Neural progenitor cell (in vitro differentiated cells): Measurements from ENCODE around the gene DNER.

ENCODE experiments used
- EZH2phosphoT487 ChIP-seq: fragments of 200-600 bp; sonication (generic); IDR thresholded peaks from 2 replicates; pipeline ENCODE4 v1.6.1; 2017; ENCODE audit warnings: antibody characterized with exemption
- TF ChIP-seq, protein P1 (sequence below): fragments of 200-600 bp; sonication (generic); IDR thresholded peaks from 2 replicates; pipeline ENCODE4 v1.5.1; 2017; ENCODE audit warnings: antibody characterized with exemption, mild to moderate bottlenecking

DNA sequence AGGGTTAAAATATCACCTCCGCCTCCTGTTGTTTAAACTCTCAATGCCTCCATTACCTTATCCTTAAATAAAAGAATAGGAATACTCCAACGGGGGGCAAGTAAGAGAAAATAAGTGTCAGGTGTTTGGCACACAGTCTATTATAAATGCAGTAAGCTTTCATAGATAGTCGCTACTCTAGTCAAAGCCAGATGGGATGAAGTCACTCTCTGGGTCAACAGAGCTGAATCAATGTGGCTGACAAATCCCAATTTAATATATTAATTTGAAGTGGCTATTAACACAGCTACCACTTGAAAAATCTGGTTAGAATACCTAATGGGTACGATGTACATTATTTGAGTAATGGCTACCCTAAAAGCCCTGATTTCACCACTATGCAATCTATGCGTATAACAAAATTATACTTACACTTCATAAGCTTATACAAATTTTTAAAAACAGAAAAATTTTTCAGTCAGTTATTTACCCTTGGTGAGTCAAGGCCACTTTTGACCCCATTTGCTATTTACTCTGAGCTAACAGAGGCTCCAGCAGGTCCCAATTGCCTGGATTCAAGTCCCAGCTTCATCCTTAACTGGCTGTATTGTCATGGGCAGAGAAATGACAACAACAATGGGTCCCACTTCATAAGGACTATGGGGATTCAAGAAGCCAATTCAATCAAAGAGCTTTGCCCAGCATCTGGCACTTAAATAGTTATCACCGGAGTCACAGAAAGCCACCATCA lies 275.8 kb downstream of the DNER start:
- TF ChIP-seq, protein P1, sequence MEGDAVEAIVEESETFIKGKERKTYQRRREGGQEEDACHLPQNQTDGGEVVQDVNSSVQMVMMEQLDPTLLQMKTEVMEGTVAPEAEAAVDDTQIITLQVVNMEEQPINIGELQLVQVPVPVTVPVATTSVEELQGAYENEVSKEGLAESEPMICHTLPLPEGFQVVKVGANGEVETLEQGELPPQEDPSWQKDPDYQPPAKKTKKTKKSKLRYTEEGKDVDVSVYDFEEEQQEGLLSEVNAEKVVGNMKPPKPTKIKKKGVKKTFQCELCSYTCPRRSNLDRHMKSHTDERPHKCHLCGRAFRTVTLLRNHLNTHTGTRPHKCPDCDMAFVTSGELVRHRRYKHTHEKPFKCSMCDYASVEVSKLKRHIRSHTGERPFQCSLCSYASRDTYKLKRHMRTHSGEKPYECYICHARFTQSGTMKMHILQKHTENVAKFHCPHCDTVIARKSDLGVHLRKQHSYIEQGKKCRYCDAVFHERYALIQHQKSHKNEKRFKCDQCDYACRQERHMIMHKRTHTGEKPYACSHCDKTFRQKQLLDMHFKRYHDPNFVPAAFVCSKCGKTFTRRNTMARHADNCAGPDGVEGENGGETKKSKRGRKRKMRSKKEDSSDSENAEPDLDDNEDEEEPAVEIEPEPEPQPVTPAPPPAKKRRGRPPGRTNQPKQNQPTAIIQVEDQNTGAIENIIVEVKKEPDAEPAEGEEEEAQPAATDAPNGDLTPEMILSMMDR = no peak
- no peak for TF ChIP-seq EZH2phosphoT487
